ENCODE results near the gene SALL2. TPM values are rescaled to one million over a fixed set of nuclear protein-coding genes. Genes with fewer than 3 reads are reported as not detected.

SALL2 gene
- total and polyA plus RNA-seq, 10 of the 15 experiments (the other 5 are each of a cell fraction or from before 2014, with no cell fraction given): 1.6 to 6.2 (median 2.1) TPM

- TF ChIP-seq ZNF687 (IDR thresholded peaks at IDR 0.05): no peak
- peak; percentile 66; the same call in 1 of the 2 replicates for TF ChIP-seq POLR2A (IDR thresholded peaks at IDR 0.05; ENCODE audit: low read depth, low read length)
- TF ChIP-seq JUND (IDR thresholded peaks at IDR 0.05; ENCODE audit: low read depth, low read length): peak; percentile 27; the same call in 1 of the 2 replicates
- TF ChIP-seq BHLHE40 (IDR thresholded peaks at IDR 0.05; ENCODE audit: borderline replicate concordance in 1 of 2, low read depth in 2 of 2, low read length in 1 of 2): peak in 1 of 2 experiments; percentile 19; a peak in 1 of 4 replicates
Observed at GRCh38 chr14:21476523-21476924, 49.6 kb downstream of the SALL2 start (continued).

GRCh38 chr14:21475767-21476522 lies 50.2 kb downstream of the SALL2 start:
- peak overlapping the region; percentile 34 for H3K27ac ChIP-seq (ENCODE audit: control insufficient read depth, insufficient read depth)
- H3K79me2 ChIP-seq (ENCODE audit: control insufficient read depth, insufficient read depth, low read length): peaks cover 27% of the 10 kb centered on the region
- CTCF ChIA-PET: interaction anchor here (0.6 to 4.0 kb wide), 12 partner anchors 10 to 1645 kb away, joined by 3 to 31 read pairs (median 4); partner anchors contain the start of genes CHD8 and METTL3
- H2AFZ ChIP-seq (ENCODE audit: control insufficient read depth, low read depth, low read length): peak overlapping the region; percentile 76
- no peaks in the 10 kb centered on the region for H3K27me3 ChIP-seq (replicated peaks in 1 of 2; ENCODE audit: control insufficient read depth in 2 of 2, insufficient read depth in 2 of 2, low read length in 1 of 2)
- peak; percentile 59 for FAIRE-seq
- peak overlapping the region; percentile 99 for H3K4me3 ChIP-seq
- no peaks in the 10 kb centered on the region for H3K9me3 ChIP-seq (replicated peaks; ENCODE audit: control insufficient read depth, insufficient read depth, low read length)
- in situ Hi-C loops (cut with MboI) (no loop called here), intact Hi-C loops (cut with micrococcal nuclease; ENCODE audit: unreplicated experiment) (loop anchor here (1.0 kb wide), 1 partner anchor 39 kb away; no protein-coding TSS in a partner anchor)
- H4K20me1 ChIP-seq (ENCODE audit: control insufficient read depth, insufficient read depth): no peaks in the 10 kb centered on the region
- H3K4me1 ChIP-seq (ENCODE audit: control insufficient read depth, insufficient read depth, low read length): peaks cover 5% of the 10 kb centered on the region
- ATAC-seq: no peak; the same call in 2 of the 3 replicates
- POLR2A ChIA-PET: interaction anchor here (1.0 to 2.6 kb wide), 6 partner anchors 20 to 62 kb away, joined by 3 to 6 read pairs (median 5); partner anchors contain the start of genes CHD8 and SALL2
- no peak for DNase-seq (ENCODE audit: low read depth, low spot score)
- RAD21 ChIA-PET (ENCODE audit: unreplicated experiment): interaction anchor here (0.5 to 1.7 kb wide), 6 partner anchors 20 to 1087 kb away, joined by 3 to 4 read pairs (median 4); partner anchors contain the start of gene CHD8
- BruUV-seq (replicated peaks): TSS peak; percentile 71
- SMC1A ChIA-PET (ENCODE audit: uncharacterized antibody, unreplicated experiment): interaction anchor here (0.6 to 4.1 kb wide), 9 partner anchors 12 to 206 kb away, joined by 3 to 19 read pairs (median 3); partner anchors contain the start of gene SALL2
- no peaks in the 10 kb centered on the region for H3K36me3 ChIP-seq (ENCODE audit: control insufficient read depth in 2 of 2, insufficient read depth in 2 of 2, low read length in 1 of 2)
- peak overlapping the region; percentile 88 for H3K4me2 ChIP-seq (ENCODE audit: control insufficient read depth, insufficient read depth)
- peak overlapping the region; percentile 65; the same call in 1 of the 2 replicates for H3K9ac ChIP-seq (ENCODE audit: control insufficient read depth, insufficient read depth, low read length)
- WGBS (ENCODE audit: insufficient coverage, insufficient replicate concordance, low lambda C conversion rate, missing lambda C conversion rate): 55% methylated on average over 10 of the region's 10 CpGs
- no peak for TF ChIP-seq MTA2 (IDR thresholded peaks at IDR 0.05; ENCODE audit: low read depth)
- TF ChIP-seq JUNB (IDR thresholded peaks at IDR 0.05): no peak
- TF ChIP-seq LARP7 (IDR thresholded peaks at IDR 0.05): no peak
- TF ChIP-seq CEBPB (IDR thresholded peaks at IDR 0.05; ENCODE audit: borderline replicate concordance in 1 of 2, low read depth in 2 of 2, low read length in 2 of 2): no peak
- no peak for TF ChIP-seq MEF2A (IDR thresholded peaks at IDR 0.05; ENCODE audit: insufficient read depth, low read depth, low read length)
- no peak for TF ChIP-seq EP300 (IDR thresholded peaks at IDR 0.05; ENCODE audit: borderline replicate concordance in 1 of 2, control insufficient read depth in 1 of 2, low read depth in 2 of 2, low read length in 2 of 2)
- TF ChIP-seq HDAC6 (IDR thresholded peaks at IDR 0.05; ENCODE audit: unreplicated experiment): no peak
- TF ChIP-seq POU2F2 (IDR thresholded peaks at IDR 0.05; ENCODE audit: borderline replicate concordance, low read depth, low read length): no peak
- TF ChIP-seq PRDM15 (CRISPR knock-in tag; IDR thresholded peaks at IDR 0.05): no peak

Data from GM12878 (cell line).